Peyer's patch (tissue), 4 donors: ENCODE data around the gene TTC23.

Experiments
- POLR2A ChIP-seq, 2 donors: fragments of 450-650 bp; IDR thresholded peaks; one replicate each; pipeline ENCODE4 v1.5.1; 2017; ENCODE audit warnings: antibody characterized with exemption in 2 of 2, mild to moderate bottlenecking in 2 of 2, moderate library complexity in 2 of 2
- TF ChIP-seq, protein P1 (sequence below), 6 experiments: fragments of 450-650 bp in 4 of 6; fragments of 200-600 bp in 2 of 6; sonication (generic) in 1 of 6; IDR thresholded peaks; one replicate each; pipeline ENCODE4 v1.5.1; 2017 to 2019; ENCODE audit warnings: antibody characterized with exemption in 6 of 6, mild to moderate bottlenecking in 3 of 6, moderate library complexity in 1 of 6

DNA sequence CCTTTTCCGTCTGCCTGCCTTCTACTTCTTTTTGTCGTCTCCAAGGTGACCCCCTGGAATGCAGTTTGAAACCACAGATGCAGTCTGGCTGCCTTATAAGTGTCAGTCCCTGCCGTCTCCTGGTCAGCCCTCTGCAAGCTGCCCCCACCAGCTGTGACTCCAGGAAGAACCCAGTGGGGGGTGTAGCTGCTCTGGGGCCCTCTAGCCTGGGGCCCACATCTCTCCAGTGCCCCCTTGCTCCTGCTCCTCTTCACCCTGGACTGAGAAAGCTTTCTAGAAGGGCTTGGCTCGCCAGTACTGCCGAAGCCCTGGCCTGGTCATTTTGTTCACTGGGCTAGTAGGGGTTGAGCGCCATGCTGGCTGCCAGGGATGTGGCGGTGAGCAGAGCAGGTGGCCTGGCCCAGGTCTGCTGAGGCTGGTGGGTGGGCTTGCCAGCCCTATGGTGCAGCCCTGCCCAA, 123.2 kb downstream of the TTC23 start:
- TF ChIP-seq, protein P1, sequence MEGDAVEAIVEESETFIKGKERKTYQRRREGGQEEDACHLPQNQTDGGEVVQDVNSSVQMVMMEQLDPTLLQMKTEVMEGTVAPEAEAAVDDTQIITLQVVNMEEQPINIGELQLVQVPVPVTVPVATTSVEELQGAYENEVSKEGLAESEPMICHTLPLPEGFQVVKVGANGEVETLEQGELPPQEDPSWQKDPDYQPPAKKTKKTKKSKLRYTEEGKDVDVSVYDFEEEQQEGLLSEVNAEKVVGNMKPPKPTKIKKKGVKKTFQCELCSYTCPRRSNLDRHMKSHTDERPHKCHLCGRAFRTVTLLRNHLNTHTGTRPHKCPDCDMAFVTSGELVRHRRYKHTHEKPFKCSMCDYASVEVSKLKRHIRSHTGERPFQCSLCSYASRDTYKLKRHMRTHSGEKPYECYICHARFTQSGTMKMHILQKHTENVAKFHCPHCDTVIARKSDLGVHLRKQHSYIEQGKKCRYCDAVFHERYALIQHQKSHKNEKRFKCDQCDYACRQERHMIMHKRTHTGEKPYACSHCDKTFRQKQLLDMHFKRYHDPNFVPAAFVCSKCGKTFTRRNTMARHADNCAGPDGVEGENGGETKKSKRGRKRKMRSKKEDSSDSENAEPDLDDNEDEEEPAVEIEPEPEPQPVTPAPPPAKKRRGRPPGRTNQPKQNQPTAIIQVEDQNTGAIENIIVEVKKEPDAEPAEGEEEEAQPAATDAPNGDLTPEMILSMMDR (IDR thresholded peaks at IDR 0.05) = no peak
- no peak for TF ChIP-seq POLR2A (IDR thresholded peaks at IDR 0.05)
